Measurements from ENCODE around the gene ABCC3. TPM values are rescaled to one million over a fixed set of nuclear protein-coding genes. Genes with fewer than 3 reads are reported as not detected.

Gene ABCC3
- total and polyA plus RNA-seq, 12 donors, result 0.23 to 5.7 (median 1.1) TPM; not detected in 1

DNA sequence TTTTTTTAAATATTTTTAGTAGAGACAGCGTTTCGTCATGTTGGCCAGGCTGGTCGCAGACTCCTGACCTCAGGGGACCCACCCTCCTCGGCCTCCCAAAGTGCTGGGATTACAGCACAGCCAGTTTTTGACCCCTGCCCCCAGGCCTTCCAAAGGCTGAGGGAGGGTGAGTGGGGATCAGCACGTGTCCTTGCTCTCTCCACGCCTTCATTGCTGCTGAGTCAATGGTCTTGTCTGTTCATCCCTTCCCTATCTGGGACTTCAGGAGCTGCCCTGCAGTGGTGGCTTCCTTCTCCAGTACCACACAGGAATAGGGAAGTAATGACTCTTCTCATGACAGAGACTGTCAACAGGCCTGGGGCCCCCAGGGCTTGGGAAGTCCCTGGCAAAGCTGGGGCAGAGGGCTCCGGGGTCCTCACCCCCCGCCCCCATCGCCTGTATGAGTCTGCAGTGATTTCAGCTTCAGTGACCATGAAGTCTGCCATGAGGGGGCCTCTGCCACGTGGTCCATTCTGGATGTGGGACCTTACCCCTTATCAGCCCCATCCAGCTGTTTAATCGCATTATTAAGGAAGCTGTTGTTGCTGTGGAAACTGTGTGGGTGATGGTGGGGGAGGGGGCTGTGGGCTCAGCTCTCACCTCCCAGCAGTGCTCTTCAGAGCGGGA is 6.1 kb downstream of the ABCC3 start:
- peak in 7 of 8 donors; percentile 15 to 56 (median 41) for ATAC-seq
- peaks cover 0 to 45% (median 19%) of the 10 kb centered on the region in 9 donors for H3K4me1 ChIP-seq
- H3K27ac ChIP-seq, result peak overlapping the region in 2 of 10 donors; percentile 28 to 75

DNA sequence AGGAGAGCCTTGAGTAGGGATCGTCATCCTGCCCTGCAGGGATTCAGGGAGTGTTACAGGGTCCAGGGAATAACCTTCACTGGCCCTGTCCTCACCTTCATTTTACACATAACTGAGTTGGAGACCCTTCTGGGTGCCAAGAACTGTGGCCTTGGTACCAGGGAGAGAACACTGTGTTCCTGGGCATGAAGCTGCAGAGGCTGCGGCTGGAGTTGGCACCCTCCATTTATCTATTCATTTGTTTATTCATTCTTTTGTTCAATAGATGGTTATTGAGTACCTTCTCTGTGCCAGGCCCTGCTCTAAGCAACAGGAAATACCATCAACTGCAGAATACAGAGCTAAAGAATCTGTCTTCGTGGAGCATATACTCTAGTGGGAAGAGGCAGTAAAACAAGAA is 6.7 kb downstream of the ABCC3 start:
- ATAC-seq (no peak), DNase-seq (no peak)
- H3K9me3 ChIP-seq, result no peaks in the 10 kb centered on the region
- peak overlapping the region in 1 of 10 donors; percentile 75 for H3K27ac ChIP-seq
- H3K27me3 ChIP-seq, result peaks cover 0 to 10% (median 6%) of the 10 kb centered on the region in 7 donors
- H3K4me3 ChIP-seq, result no peak overlapping the region
- intact Hi-C loops (cut with DNase I), result no loop called here
- TF ChIP-seq, protein P1, sequence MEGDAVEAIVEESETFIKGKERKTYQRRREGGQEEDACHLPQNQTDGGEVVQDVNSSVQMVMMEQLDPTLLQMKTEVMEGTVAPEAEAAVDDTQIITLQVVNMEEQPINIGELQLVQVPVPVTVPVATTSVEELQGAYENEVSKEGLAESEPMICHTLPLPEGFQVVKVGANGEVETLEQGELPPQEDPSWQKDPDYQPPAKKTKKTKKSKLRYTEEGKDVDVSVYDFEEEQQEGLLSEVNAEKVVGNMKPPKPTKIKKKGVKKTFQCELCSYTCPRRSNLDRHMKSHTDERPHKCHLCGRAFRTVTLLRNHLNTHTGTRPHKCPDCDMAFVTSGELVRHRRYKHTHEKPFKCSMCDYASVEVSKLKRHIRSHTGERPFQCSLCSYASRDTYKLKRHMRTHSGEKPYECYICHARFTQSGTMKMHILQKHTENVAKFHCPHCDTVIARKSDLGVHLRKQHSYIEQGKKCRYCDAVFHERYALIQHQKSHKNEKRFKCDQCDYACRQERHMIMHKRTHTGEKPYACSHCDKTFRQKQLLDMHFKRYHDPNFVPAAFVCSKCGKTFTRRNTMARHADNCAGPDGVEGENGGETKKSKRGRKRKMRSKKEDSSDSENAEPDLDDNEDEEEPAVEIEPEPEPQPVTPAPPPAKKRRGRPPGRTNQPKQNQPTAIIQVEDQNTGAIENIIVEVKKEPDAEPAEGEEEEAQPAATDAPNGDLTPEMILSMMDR (IDR thresholded peaks at IDR 0.05), result no peak
- peaks cover 0 to 40% (median 19%) of the 10 kb centered on the region in 9 donors for H3K4me1 ChIP-seq
- 64 to 79% methylated on average over 3 of the region's 3 CpGs for WGBS, 2 donors
- no peaks in the 10 kb centered on the region for H3K36me3 ChIP-seq

More for the DNA sequence above, 6.1 kb downstream of the ABCC3 start:
- Histone ChIP-seq H3K9me3 (no peaks in the 10 kb centered on the region), H3K4me3 (no peak overlapping the region), H3K36me3 (no peaks in the 10 kb centered on the region), H3K27me3 (peaks cover 0 to 15% (median 11%) of the 10 kb centered on the region in 7 donors)
- no peak for DNase-seq
- intact Hi-C loops (cut with DNase I), result no loop called here
- TF ChIP-seq, protein P1 (IDR thresholded peaks at IDR 0.05), result no peak
- 67 to 69% methylated on average over 12 of the region's 12 CpGs for WGBS, 2 donors

DNA sequence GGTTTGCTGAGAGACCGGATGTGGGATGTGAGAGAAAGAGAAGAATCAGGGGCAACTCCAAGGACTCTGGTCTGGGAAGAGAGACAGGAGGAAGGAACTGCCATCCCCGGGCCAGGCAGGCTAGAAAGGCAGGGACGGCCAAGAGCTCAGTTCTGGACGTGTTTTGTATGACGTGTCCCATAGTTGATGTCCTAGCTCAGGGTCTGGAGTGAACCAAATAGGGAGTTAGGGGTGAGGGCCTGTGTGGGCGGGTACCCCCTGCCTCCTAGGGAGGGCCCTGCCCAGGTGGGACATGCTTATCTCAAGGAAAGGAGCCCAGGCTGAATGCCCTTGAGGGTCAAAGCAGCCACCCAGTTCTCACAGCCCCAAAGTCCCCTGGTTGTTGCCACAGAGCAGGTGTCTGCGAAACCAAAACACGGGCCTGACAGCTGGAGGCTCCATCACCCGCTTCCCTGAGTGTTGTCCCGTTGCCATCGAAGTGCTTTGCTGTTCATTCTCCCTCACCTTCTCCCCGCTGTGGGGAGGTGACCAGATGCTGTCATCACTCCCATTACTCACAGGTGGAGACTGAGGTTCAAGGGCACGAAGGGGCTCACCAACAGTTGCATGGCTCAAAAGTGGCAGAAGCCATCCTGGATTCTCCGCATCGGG is 7.5 kb downstream of the ABCC3 start:
- peaks cover 0 to 2% (median 0%) of the 10 kb centered on the region in 7 donors for H3K27me3 ChIP-seq
- WGBS, 2 donors, result 87 to 92% methylated on average over 15 of the region's 15 CpGs
- H3K36me3 ChIP-seq, result no peaks in the 10 kb centered on the region
- peaks cover 0 to 39% (median 19%) of the 10 kb centered on the region in 9 donors for H3K4me1 ChIP-seq
- no peak overlapping the region for H3K27ac ChIP-seq
- DNase-seq (no peak), ATAC-seq (no peak)
- intact Hi-C loops (cut with DNase I), result no loop called here
- TF ChIP-seq, protein P1 (IDR thresholded peaks at IDR 0.05), result no peak
- H3K9me3 ChIP-seq, result no peaks in the 10 kb centered on the region
- H3K4me3 ChIP-seq, result no peak overlapping the region

DNA sequence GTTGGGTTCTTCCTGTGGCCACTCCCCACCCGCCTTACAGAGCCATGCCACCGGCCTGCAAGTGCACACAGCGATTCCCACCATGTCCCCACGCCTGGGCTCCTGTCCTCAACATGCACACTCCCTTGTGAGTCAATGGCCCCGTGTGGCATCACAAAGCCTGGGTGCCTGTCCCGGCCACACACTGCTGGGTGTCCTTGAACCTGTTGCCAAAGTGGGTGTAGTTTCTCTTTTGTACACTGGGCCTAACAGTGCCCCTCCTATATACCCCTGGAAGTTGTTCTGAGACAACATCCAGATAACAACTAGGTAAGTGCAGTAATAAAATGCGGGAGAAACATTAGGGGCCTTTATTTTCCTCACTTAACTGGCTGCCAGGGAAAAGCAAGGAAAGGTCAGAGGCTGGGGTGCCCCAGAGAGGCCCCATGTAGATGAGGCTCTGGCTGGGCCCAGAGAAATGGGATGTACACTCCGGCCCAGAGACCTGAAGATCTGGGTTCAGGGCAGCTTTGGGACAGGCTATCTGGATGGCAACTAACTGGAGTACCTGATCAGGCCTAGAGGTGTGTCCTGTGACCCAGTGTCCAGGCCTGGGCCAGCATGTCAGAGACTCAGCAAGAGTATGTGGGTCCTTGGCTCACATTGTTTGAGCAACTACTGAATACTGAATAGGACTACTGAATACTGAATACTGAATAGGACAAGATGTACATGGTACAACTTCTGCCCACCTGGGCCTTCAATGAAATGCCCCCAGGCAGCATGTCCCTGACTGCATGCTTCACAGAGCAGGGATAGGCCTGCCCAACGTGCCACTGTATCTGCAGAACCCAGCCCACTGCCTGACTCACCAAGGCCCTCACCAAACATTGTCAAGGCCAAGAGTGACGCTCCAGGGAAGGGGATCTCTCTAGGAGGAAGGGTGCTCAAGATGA is 8.3 kb downstream of the ABCC3 start:
- H3K4me1 ChIP-seq, result peaks cover 0 to 39% (median 19%) of the 10 kb centered on the region in 9 donors
- H3K36me3 ChIP-seq, result no peaks in the 10 kb centered on the region
- no peak overlapping the region for H3K4me3 ChIP-seq
- intact Hi-C loops (cut with DNase I), result no loop called here
- H3K27me3 ChIP-seq, result no peaks in the 10 kb centered on the region
- WGBS, 2 donors, result 89 to 94% methylated on average over 10 of the region's 10 CpGs
- ATAC-seq, result no peak
- DNase-seq, result no peak
- TF ChIP-seq, protein P1 (IDR thresholded peaks at IDR 0.05), result no peak
- H3K27ac ChIP-seq, result no peak overlapping the region
- H3K9me3 ChIP-seq, result no peaks in the 10 kb centered on the region

Data from heart right ventricle (tissue), 16 donors.